Stimulated activated naive B cell treated with anti-CD40 and anti-IgM and Interleukin-4, amounts not matched to agents 10 μg/mL and 1 μg/mL and 100 μg/mL, for 72 hours (primary cell): ENCODE results near the gene CALD1.

Experiments used
- ATAC-seq, 2 donors: fragments of 150-1000 bp; cut with Tn5 transposase; replicated peaks; 2 replicates each; pipeline ENCODE4 v1.10.0; 2021; ENCODE audit warnings: moderate library complexity in 1 of 2
- DNase-seq: peaks from one replicate; pipeline ENCODE4 v3.0.0; 2021
- H3K27ac Mint-ChIP-seq: one replicate; pipeline ENCODE4 v1.8.0; 2022; ENCODE audit warnings: mild to moderate bottlenecking, mixed read lengths
- H3K27me3 Mint-ChIP-seq, 2 donors: one replicate each; pipeline ENCODE4 v1.8.0; 2022; ENCODE audit warnings: mixed read lengths in 2 of 2
- H3K36me3 Mint-ChIP-seq, 2 donors: one replicate each; pipeline ENCODE4 v1.8.0; 2022; ENCODE audit warnings: mixed read lengths in 2 of 2, mild to moderate bottlenecking in 1 of 2
- H3K4me1 Mint-ChIP-seq, 2 donors: one replicate each; pipeline ENCODE4 v1.8.0; 2022; ENCODE audit warnings: mixed read lengths in 2 of 2, mild to moderate bottlenecking in 1 of 2
- H3K4me3 Mint-ChIP-seq, 2 donors: one replicate each; pipeline ENCODE4 v1.8.0; 2022; ENCODE audit warnings: mild to moderate bottlenecking in 2 of 2, mixed read lengths in 2 of 2, moderate library complexity in 1 of 2
- H3K9me3 Mint-ChIP-seq, 2 donors: one replicate each; pipeline ENCODE4 v1.8.0; 2022; ENCODE audit warnings: mixed read lengths in 2 of 2, mild to moderate bottlenecking in 1 of 2

CALD1 gene

GRCh38 chr7:134940729-134941128 is 161.3 kb downstream of the CALD1 start:
- no peaks in the 10 kb centered on the region for H3K36me3 Mint-ChIP-seq
- DNase-seq (no peak), ATAC-seq (no peak)
- no peak overlapping the region for H3K27ac Mint-ChIP-seq
- H3K4me3 Mint-ChIP-seq = no peak overlapping the region
- peaks cover 0 to 2% of the 10 kb centered on the region in 2 donors for H3K4me1 Mint-ChIP-seq
- H3K9me3 Mint-ChIP-seq = no peaks in the 10 kb centered on the region
- H3K27me3 Mint-ChIP-seq = no peaks in the 10 kb centered on the region

- Mint-ChIP-seq H3K9me3 (no peaks in the 10 kb centered on the region), H3K27ac (no peak overlapping the region), H3K4me3 (no peak overlapping the region), H3K4me1 (peaks cover 0 to 2% of the 10 kb centered on the region in 2 donors), H3K27me3 (no peaks in the 10 kb centered on the region), H3K36me3 (no peaks in the 10 kb centered on the region)
- ATAC-seq (no peak), DNase-seq (no peak)
Measured at GRCh38 chr7:134941185-134941900, 161.9 kb downstream of the CALD1 start.

DNA sequence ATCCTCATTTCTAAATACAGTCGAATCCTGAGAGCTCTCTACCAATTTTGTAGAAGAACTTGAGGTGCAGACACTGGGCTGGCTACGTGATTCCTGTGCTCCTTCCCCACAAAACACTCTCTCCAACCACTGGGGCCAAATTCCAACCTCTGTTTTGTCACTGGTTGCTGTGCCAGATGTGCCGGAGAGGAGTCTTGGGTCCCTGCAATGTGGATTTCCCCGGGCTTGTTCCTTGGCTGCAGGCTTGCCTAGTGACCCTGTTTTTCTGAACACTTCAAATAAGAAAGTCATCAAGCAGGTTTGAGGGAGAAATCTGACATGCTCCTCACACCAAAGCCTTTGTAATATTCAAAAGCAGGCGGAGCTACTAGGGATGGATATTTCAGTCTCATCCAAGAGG is 162.5 kb downstream of the CALD1 start:
- Mint-ChIP-seq H3K36me3 (no peaks in the 10 kb centered on the region), H3K27ac (no peak overlapping the region), H3K4me1 (peaks cover 0 to 2% of the 10 kb centered on the region in 2 donors), H3K9me3 (no peaks in the 10 kb centered on the region), H3K4me3 (no peak overlapping the region), H3K27me3 (no peaks in the 10 kb centered on the region)
- no peak for ATAC-seq
- DNase-seq = no peak

DNA sequence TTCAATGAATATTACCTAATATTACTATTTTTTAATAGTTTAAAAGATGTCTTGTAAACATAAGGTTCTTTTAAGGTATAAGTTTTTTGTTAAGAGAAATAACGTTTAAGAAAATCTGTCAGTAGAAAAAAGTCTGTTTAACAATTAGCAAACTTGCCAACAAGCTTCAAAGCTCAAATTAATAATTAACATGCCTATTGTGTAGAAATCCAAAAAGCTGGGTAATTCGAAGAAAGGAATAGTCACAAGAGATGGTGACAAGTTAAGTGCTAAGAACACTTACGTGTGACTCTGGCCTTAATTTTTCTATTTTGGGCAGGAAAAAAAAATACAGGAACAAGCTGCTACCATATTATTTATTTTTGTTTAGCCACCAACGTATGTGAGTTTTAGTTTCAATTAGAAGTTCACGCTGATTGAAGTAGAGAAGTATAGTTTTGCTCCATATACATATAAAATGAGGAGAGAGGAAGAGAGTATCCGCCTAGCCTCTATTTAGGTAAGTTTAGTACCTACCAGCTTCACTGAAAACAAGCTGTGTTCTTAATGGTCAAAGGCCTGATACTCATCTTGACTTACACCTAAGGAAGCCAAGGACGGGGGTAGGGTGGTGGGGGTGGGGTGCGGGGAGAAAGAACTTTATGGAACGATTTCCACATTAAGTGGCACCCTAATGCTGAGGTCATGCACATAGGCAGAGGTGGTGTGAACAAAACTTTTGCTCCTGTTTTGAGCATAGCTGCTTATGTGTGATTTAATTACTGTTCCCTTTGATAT is 163.4 kb downstream of the CALD1 start:
- no peaks in the 10 kb centered on the region for H3K9me3 Mint-ChIP-seq
- ATAC-seq = no peak
- no peak overlapping the region for H3K27ac Mint-ChIP-seq
- H3K4me3 Mint-ChIP-seq = no peak overlapping the region
- H3K4me1 Mint-ChIP-seq = peaks cover 0 to 2% of the 10 kb centered on the region in 2 donors
- no peaks in the 10 kb centered on the region for H3K36me3 Mint-ChIP-seq
- H3K27me3 Mint-ChIP-seq = peaks cover 0 to 5% of the 10 kb centered on the region in 2 donors
- DNase-seq = no peak

- ATAC-seq (peak; percentile 69 to 78), DNase-seq (no peak)
- Mint-ChIP-seq H3K4me1 (peaks cover 0 to 2% of the 10 kb centered on the region in 2 donors), H3K4me3 (no peak overlapping the region), H3K9me3 (no peaks in the 10 kb centered on the region), H3K27me3 (peaks cover 0 to 5% of the 10 kb centered on the region in 2 donors), H3K36me3 (no peaks in the 10 kb centered on the region), H3K27ac (no peak overlapping the region)
Measured at GRCh38 chr7:134943785-134944400, 164.5 kb downstream of the CALD1 start.

GRCh38 chr7:134945691-134946090 is 166.3 kb downstream of the CALD1 start:
- DNase-seq (no peak), ATAC-seq (no peak)
- Mint-ChIP-seq H3K27me3 (peaks cover 0 to 5% of the 10 kb centered on the region in 2 donors), H3K27ac (no peak overlapping the region), H3K4me3 (no peak overlapping the region), H3K9me3 (no peaks in the 10 kb centered on the region), H3K36me3 (no peaks in the 10 kb centered on the region), H3K4me1 (peaks cover 0 to 2% of the 10 kb centered on the region in 2 donors)

GRCh38 chr7:134946260-134946659 is 166.8 kb downstream of the CALD1 start:
- Mint-ChIP-seq H3K4me3 (no peak overlapping the region), H3K9me3 (no peaks in the 10 kb centered on the region)
- DNase-seq = no peak

GRCh38 chr7:134947329-134947728 is 167.9 kb downstream of the CALD1 start:
- Mint-ChIP-seq H3K9me3 (no peaks in the 10 kb centered on the region), H3K4me3 (no peak overlapping the region), H3K36me3 (no peaks in the 10 kb centered on the region), H3K27ac (no peak overlapping the region), H3K4me1 (peaks cover 0 to 2% of the 10 kb centered on the region in 2 donors), H3K27me3 (peaks cover 0 to 5% of the 10 kb centered on the region in 2 donors)
- ATAC-seq (no peak), DNase-seq (no peak)

More at GRCh38 chr7:134946260-134946659, 166.8 kb downstream of the CALD1 start:
- no peak for ATAC-seq
- H3K27me3 Mint-ChIP-seq = peaks cover 0 to 5% of the 10 kb centered on the region in 2 donors
- H3K36me3 Mint-ChIP-seq = no peaks in the 10 kb centered on the region
- no peak overlapping the region for H3K27ac Mint-ChIP-seq
- peaks cover 0 to 2% of the 10 kb centered on the region in 2 donors for H3K4me1 Mint-ChIP-seq

- Mint-ChIP-seq H3K9me3 (no peaks in the 10 kb centered on the region), H3K4me3 (no peak overlapping the region), H3K4me1 (peaks cover 0 to 2% of the 10 kb centered on the region in 2 donors), H3K27me3 (peaks cover 0 to 5% of the 10 kb centered on the region in 2 donors), H3K27ac (no peak overlapping the region), H3K36me3 (no peaks in the 10 kb centered on the region)
- ATAC-seq = no peak
- DNase-seq = no peak
Measured at GRCh38 chr7:134947831-134948230, 168.4 kb downstream of the CALD1 start.

GRCh38 chr7:134948246-134948645 is 168.8 kb downstream of the CALD1 start:
- Mint-ChIP-seq H3K27me3 (peaks cover 0 to 5% of the 10 kb centered on the region in 2 donors), H3K4me3 (no peak overlapping the region)
- ATAC-seq = no peak

DNA sequence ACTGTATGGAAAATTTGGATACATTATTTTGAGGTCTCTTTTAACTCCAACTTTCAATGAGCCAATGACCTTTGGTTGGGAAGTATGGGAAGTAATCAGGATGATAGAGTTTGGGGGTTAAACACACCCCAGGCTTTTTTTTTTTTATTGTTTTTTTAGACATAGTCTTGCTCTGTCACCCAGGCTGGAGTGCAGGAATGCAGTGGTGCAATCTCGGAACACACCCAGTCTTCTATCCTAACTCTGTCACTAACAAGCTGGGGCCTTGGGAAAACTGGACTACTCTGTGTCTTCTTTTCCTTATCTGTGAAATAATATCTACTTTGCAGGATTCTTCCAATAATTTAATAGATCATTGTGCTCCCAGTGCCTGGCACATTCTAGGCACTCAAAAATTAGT is 169.3 kb downstream of the CALD1 start:
- Mint-ChIP-seq H3K27me3 (peaks cover 0 to 5% of the 10 kb centered on the region in 2 donors), H3K36me3 (no peaks in the 10 kb centered on the region), H3K9me3 (no peaks in the 10 kb centered on the region), H3K4me3 (no peak overlapping the region), H3K27ac (no peak overlapping the region), H3K4me1 (peaks cover 0 to 2% of the 10 kb centered on the region in 2 donors)
- DNase-seq (no peak), ATAC-seq (no peak)

More at GRCh38 chr7:134948246-134948645, 168.8 kb downstream of the CALD1 start:
- no peaks in the 10 kb centered on the region for H3K9me3 Mint-ChIP-seq
- H3K4me1 Mint-ChIP-seq = peaks cover 0 to 2% of the 10 kb centered on the region in 2 donors
- DNase-seq = no peak
- no peak overlapping the region for H3K27ac Mint-ChIP-seq
- H3K36me3 Mint-ChIP-seq = no peaks in the 10 kb centered on the region

DNA sequence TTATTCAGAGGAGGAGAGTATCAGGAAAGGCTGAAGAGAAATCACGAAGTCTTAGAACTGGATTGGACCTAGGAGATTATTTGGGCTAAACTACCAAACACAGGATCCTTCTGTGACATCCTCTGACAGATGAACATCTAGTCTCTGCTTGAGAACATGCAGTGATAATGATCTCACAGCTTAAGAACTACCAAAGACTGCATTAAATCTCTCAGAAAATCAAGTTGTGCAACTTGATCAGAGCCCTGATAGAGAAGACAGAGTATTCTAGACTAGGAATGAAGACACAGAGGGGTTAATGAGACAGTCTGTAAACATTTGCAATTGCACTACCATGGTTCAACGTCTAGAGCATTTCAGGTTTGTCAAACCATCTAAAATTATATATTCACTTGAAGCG is 169.7 kb downstream of the CALD1 start:
- Mint-ChIP-seq H3K27me3 (peaks cover 0 to 5% of the 10 kb centered on the region in 2 donors), H3K4me3 (no peak overlapping the region), H3K27ac (no peak overlapping the region), H3K36me3 (no peaks in the 10 kb centered on the region), H3K9me3 (no peaks in the 10 kb centered on the region), H3K4me1 (no peaks in the 10 kb centered on the region)
- ATAC-seq (no peak), DNase-seq (no peak)

DNA sequence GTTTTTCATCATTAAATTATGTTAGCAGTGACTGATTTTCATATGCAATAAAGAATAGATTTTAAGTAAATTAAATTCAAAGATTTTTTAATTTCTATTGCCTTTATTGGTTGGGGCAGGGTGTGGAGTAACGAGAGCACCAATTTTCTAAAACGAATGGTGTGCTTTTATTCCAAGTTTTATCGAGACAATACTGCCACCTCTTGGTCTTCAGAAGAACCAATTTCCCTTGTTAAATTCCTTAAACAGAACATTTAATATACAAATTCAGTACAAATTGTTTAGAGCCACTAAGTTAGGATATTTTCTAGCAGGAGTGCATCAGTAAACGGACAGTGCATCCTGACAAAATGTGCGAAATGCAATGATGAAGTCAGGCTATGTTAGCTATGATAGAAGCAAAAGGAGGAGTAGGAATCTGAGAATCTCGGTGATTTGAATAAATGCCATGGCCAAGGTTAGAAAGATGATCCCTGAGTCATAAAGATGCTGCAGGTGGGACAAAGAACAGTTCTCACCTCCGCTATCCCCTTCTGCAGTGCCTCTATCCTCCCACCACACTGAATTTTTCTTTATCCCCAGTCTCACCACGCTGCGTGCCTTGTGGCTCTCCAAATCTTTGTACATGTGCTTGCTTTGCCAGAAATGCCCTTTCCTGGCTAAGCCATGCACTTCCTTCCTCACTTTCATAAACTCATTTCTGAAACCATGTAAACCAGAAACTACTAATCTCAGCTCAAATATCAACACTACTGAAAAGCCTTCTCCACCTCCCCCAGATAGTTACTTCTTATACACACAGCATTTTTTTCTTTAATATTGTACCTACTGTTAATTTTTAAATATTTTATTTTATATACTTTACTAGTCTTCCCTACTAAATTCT is 175.0 kb downstream of the CALD1 start:
- H3K4me1 Mint-ChIP-seq = peaks cover 1 to 7% of the 10 kb centered on the region in 2 donors
- no peak overlapping the region for H3K4me3 Mint-ChIP-seq
- DNase-seq (no peak), ATAC-seq (no peak)
- H3K27me3 Mint-ChIP-seq = no peaks in the 10 kb centered on the region
- no peaks in the 10 kb centered on the region for H3K9me3 Mint-ChIP-seq
- no peak overlapping the region for H3K27ac Mint-ChIP-seq
- H3K36me3 Mint-ChIP-seq = no peaks in the 10 kb centered on the region

GRCh38 chr7:134957005-134957404 is 177.6 kb downstream of the CALD1 start:
- no peaks in the 10 kb centered on the region for H3K36me3 Mint-ChIP-seq
- no peak overlapping the region for H3K27ac Mint-ChIP-seq
- no peaks in the 10 kb centered on the region for H3K27me3 Mint-ChIP-seq
- DNase-seq = no peak
- peaks cover 1 to 7% of the 10 kb centered on the region in 2 donors for H3K4me1 Mint-ChIP-seq
- no peaks in the 10 kb centered on the region for H3K9me3 Mint-ChIP-seq
- no peak for ATAC-seq
- no peak overlapping the region for H3K4me3 Mint-ChIP-seq
